Loucy (cell line): Measurements from ENCODE around the gene PIK3R5.

Experiments used
- CTCF ChIP-seq: fragments of 200-600 bp; sonication (generic); conservative IDR thresholded peaks from 2 replicates; pipeline ENCODE4 v1.5.1; 2014; ENCODE audit warnings: mild to moderate bottlenecking, antibody characterized with exemption, low read length
- EZH2phosphoT487 ChIP-seq: fragments of 200-600 bp; IDR thresholded peaks from 2 replicates; pipeline ENCODE4 v1.6.1; 2018; ENCODE audit warnings: antibody characterized with exemption, mild to moderate bottlenecking, moderate library complexity, borderline replicate concordance

- TF ChIP-seq CTCF (no peak), EZH2phosphoT487 (no peak)
These were observed 52.4 kb downstream of the PIK3R5 start for GRCh38 chr17:8913091-8913490.
